Activated naive CD8-positive, alpha-beta T cell treated with anti-CD3 and anti-CD28 coated beads for 36 hours (primary cell): ENCODE measurements around the gene TNFRSF11A. TPM values are rescaled to one million over a fixed set of nuclear protein-coding genes. Genes with fewer than 3 reads are reported as not detected.

Experiments
- DNase-seq: peaks from one replicate; pipeline ENCODE4 v3.0.0; 2021
- H3K27ac Mint-ChIP-seq: one replicate; pipeline ENCODE4 v1.8.0; 2022; ENCODE audit warnings: mild to moderate bottlenecking, moderate library complexity, mixed read lengths
- H3K27me3 Mint-ChIP-seq: one replicate; pipeline ENCODE4 v1.8.0; 2022; ENCODE audit warnings: mild to moderate bottlenecking, mixed read lengths
- H3K36me3 Mint-ChIP-seq: one replicate; pipeline ENCODE4 v1.8.0; 2021; ENCODE audit warnings: mild to moderate bottlenecking, mixed read lengths
- H3K4me1 Mint-ChIP-seq: one replicate; pipeline ENCODE4 v1.8.0; 2021; ENCODE audit warnings: mixed read lengths
- H3K4me3 Mint-ChIP-seq: one replicate; pipeline ENCODE4 v1.8.0; 2022; ENCODE audit warnings: mild to moderate bottlenecking, moderate library complexity, mixed read lengths
- H3K9me3 Mint-ChIP-seq: one replicate; pipeline ENCODE4 v1.8.0; 2022; ENCODE audit warnings: mixed read lengths
- total RNA-seq, 2 experiments: library from RNA; stranded (reverse); gene quantifications; one replicate each; pipeline ENCODE4 v1.2.3, GENCODE V29; 2021

Gene TNFRSF11A
- total RNA-seq, 2 experiments from 2014 or later = 2.4 to 2.7 TPM

DNA sequence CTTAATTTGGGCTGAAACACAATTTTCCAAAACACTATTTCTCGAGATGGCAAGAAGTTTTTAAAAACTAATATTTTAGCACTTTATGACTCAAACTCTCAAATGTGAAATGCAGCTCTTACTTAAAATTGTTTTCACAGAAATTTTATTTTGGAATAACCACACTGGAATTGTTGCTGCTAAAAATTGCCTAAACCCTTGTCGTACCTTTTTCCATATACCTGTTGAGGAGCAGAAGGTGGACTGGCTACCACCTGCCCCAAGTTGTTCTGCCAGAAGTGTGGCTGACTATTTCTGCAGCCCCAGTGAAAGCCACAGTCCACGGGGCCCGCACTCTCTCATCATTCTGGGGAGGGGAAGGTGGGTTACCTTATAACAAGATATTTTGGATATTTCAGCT is 23.4 kb downstream of the TNFRSF11A start:
- peaks cover 4% of the 10 kb centered on the region for H3K27me3 Mint-ChIP-seq
- DNase-seq = no peak
- no peak overlapping the region for H3K27ac Mint-ChIP-seq
- H3K4me1 Mint-ChIP-seq = no peaks in the 10 kb centered on the region
- no peaks in the 10 kb centered on the region for H3K36me3 Mint-ChIP-seq
- no peak overlapping the region for H3K4me3 Mint-ChIP-seq
- no peaks in the 10 kb centered on the region for H3K9me3 Mint-ChIP-seq

DNA sequence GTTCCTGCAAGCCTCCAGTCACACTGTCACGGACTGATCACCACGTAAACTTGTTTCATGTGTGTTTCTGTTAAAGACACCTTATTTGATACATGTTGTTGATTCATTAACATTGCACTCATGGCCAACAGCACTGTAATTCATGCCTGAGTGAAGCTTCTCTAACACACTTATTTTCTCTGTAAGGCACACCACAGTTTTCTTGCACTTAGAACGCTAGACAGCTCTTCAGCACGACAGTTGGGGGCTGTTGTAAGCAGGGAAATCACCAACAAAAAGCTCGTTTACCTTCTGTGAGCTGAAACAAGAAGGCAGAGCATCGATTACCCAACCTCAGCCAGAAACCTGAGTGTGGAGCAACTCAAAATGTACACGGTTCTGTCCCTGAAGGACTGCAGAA is 28.1 kb downstream of the TNFRSF11A start:
- no peak for DNase-seq
- H3K27ac Mint-ChIP-seq = no peak overlapping the region
- H3K36me3 Mint-ChIP-seq = no peaks in the 10 kb centered on the region
- no peak overlapping the region for H3K4me3 Mint-ChIP-seq
- no peaks in the 10 kb centered on the region for H3K9me3 Mint-ChIP-seq
- no peaks in the 10 kb centered on the region for H3K27me3 Mint-ChIP-seq
- H3K4me1 Mint-ChIP-seq = peaks cover 4% of the 10 kb centered on the region

GRCh38 chr18:62354151-62354550 is 29.0 kb downstream of the TNFRSF11A start:
- no peak for DNase-seq
- Mint-ChIP-seq H3K9me3 (no peaks in the 10 kb centered on the region), H3K27me3 (no peaks in the 10 kb centered on the region), H3K36me3 (no peaks in the 10 kb centered on the region), H3K4me3 (no peak overlapping the region), H3K27ac (no peak overlapping the region), H3K4me1 (peaks cover 4% of the 10 kb centered on the region)

DNA sequence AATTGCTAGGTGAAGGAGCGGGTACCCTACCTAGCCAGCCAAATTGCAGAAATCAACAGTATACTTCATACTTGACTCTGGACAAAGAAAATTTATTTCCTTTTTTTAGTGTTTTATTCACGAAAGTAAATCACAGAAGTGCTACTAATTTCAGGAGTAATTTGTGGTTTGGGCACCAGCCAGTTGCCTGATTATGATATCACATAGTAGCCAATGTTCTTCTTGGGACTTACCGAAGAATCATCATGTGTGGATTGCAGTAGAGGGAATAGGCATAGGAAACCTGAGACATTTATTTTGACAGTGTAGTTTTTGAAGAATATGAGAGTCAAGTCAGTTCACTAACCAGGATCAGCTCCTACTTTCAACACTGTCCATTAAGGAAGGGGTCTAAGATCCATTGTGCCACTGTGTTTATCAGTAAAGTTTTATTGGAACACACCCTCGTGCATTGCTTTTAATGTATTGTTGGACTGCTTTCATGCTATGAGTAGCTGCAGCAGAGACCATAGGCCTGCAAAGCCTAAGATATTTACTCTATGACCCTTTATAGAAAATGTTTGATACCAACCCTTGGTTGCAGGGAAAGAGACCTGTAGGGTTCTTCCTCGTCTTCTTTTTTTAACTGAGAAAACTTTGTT is 32.1 kb downstream of the TNFRSF11A start:
- H3K4me1 Mint-ChIP-seq = peaks cover 4% of the 10 kb centered on the region
- H3K27ac Mint-ChIP-seq = no peak overlapping the region
- H3K27me3 Mint-ChIP-seq = no peaks in the 10 kb centered on the region
- H3K9me3 Mint-ChIP-seq = no peaks in the 10 kb centered on the region
- no peak for DNase-seq
- no peaks in the 10 kb centered on the region for H3K36me3 Mint-ChIP-seq
- no peak overlapping the region for H3K4me3 Mint-ChIP-seq

DNA sequence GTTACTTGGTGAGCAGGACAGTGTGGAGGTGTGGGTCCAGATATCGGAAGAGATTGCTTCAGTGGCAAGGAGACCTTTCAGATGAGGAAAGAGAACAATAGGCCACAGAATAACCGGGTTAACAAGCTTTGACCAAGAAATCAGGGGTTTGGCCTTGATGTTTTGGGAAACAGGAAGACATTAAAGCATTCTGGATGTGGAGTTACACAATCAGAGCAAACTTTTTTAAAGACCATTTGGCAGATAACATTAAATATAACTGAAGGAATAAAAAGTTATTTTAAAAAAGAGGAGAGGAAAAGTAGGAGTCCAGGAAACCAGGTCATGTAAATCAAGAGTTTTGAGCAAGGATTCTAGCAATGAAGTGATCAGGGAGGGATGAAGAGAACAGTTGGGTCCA is 35.7 kb downstream of the TNFRSF11A start:
- peaks cover 7% of the 10 kb centered on the region for H3K4me1 Mint-ChIP-seq
- no peak for DNase-seq
- H3K27me3 Mint-ChIP-seq = no peaks in the 10 kb centered on the region
- no peak overlapping the region for H3K4me3 Mint-ChIP-seq
- H3K27ac Mint-ChIP-seq = no peak overlapping the region
- H3K36me3 Mint-ChIP-seq = no peaks in the 10 kb centered on the region
- no peaks in the 10 kb centered on the region for H3K9me3 Mint-ChIP-seq

- H3K4me3 Mint-ChIP-seq = no peak overlapping the region
- H3K27me3 Mint-ChIP-seq = no peaks in the 10 kb centered on the region
- H3K9me3 Mint-ChIP-seq = no peaks in the 10 kb centered on the region
- DNase-seq = no peak
- H3K36me3 Mint-ChIP-seq = peaks cover 2% of the 10 kb centered on the region
- H3K4me1 Mint-ChIP-seq = peaks cover 10% of the 10 kb centered on the region
- no peak overlapping the region for H3K27ac Mint-ChIP-seq
These were observed 36.2 kb downstream of the TNFRSF11A start for GRCh38 chr18:62361288-62361687.

- H3K27ac Mint-ChIP-seq = peak overlapping the region; percentile 19
- H3K9me3 Mint-ChIP-seq = no peaks in the 10 kb centered on the region
- no peaks in the 10 kb centered on the region for H3K27me3 Mint-ChIP-seq
- peaks cover 16% of the 10 kb centered on the region for H3K4me1 Mint-ChIP-seq
- peaks cover 5% of the 10 kb centered on the region for H3K36me3 Mint-ChIP-seq
- H3K4me3 Mint-ChIP-seq = no peak overlapping the region
- no peak for DNase-seq
These were observed 39.4 kb downstream of the TNFRSF11A start for GRCh38 chr18:62364558-62364957.

DNA sequence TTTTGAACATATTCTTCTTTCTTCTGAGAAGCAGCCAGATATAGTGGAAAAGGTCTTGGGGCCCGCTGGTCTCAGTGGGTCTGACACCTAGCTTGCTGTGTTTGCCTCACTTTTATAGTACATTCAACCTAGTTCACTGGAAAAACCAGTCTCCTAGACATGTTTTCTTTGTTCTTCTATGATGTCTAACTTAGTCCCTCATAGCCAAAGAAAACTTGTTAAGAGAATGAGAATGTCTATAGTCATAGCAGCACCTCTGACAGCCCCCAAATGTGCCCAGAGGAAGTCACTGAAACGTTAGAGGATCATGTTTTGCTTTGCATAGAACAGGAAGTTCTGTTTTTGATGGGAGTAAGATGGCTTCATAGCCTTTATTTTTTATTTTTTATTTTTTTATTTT is 40.3 kb downstream of the TNFRSF11A start:
- Mint-ChIP-seq H3K9me3 (no peaks in the 10 kb centered on the region), H3K36me3 (peaks cover 5% of the 10 kb centered on the region), H3K27ac (peak overlapping the region; percentile 76)

DNA sequence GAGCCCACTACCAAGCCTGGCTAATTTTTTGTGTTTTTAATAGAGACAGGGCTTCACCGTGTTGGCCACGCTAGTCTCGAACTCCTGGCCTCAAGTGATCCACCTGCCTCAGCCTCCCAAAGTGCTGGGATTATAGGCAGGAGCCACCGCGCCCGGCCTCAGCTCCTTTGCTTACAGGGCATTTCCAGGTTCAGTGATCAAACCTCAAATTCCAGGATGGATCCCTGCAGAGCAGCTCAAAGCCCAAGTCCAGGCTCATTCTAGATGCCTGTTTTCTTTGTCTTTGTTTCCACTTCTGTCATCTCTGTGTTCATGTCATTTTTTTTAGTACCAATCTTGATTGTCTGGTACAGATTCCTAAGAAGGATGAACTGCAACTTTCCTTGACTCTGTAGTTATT is 41.9 kb downstream of the TNFRSF11A start:
- peaks cover 18% of the 10 kb centered on the region for H3K4me1 Mint-ChIP-seq
- no peak overlapping the region for H3K27ac Mint-ChIP-seq
- H3K9me3 Mint-ChIP-seq = no peaks in the 10 kb centered on the region
- peaks cover 5% of the 10 kb centered on the region for H3K36me3 Mint-ChIP-seq
- no peak overlapping the region for H3K4me3 Mint-ChIP-seq
- H3K27me3 Mint-ChIP-seq = no peaks in the 10 kb centered on the region
- no peak for DNase-seq

More for the DNA sequence above, 40.3 kb downstream of the TNFRSF11A start:
- H3K4me1 Mint-ChIP-seq = peaks cover 16% of the 10 kb centered on the region
- no peaks in the 10 kb centered on the region for H3K27me3 Mint-ChIP-seq
- no peak for DNase-seq
- H3K4me3 Mint-ChIP-seq = no peak overlapping the region

- no peak for DNase-seq
- Mint-ChIP-seq H3K27me3 (no peaks in the 10 kb centered on the region), H3K9me3 (no peaks in the 10 kb centered on the region), H3K4me3 (no peak overlapping the region), H3K4me1 (peaks cover 18% of the 10 kb centered on the region), H3K27ac (no peak overlapping the region), H3K36me3 (peaks cover 5% of the 10 kb centered on the region)
These were observed 43.0 kb downstream of the TNFRSF11A start for GRCh38 chr18:62368100-62368499.

GRCh38 chr18:62369129-62369644 is 44.1 kb downstream of the TNFRSF11A start:
- Mint-ChIP-seq H3K4me3 (no peak overlapping the region), H3K9me3 (no peaks in the 10 kb centered on the region), H3K27ac (no peak overlapping the region), H3K36me3 (peaks cover 5% of the 10 kb centered on the region), H3K27me3 (no peaks in the 10 kb centered on the region), H3K4me1 (peaks cover 20% of the 10 kb centered on the region)
- DNase-seq = no peak

- Mint-ChIP-seq H3K27ac (no peak overlapping the region), H3K36me3 (peaks cover 5% of the 10 kb centered on the region), H3K27me3 (no peaks in the 10 kb centered on the region), H3K4me3 (no peak overlapping the region), H3K9me3 (no peaks in the 10 kb centered on the region), H3K4me1 (peaks cover 19% of the 10 kb centered on the region)
- no peak for DNase-seq
These were observed 45.3 kb downstream of the TNFRSF11A start for GRCh38 chr18:62370366-62370765.

GRCh38 chr18:62371436-62371835 is 46.3 kb downstream of the TNFRSF11A start:
- no peak for DNase-seq

GRCh38 chr18:62372156-62372555 is 47.0 kb downstream of the TNFRSF11A start:
- Mint-ChIP-seq H3K9me3 (no peaks in the 10 kb centered on the region), H3K27me3 (no peaks in the 10 kb centered on the region), H3K4me1 (peaks cover 24% of the 10 kb centered on the region), H3K4me3 (no peak overlapping the region), H3K27ac (no peak overlapping the region), H3K36me3 (peaks cover 2% of the 10 kb centered on the region)
- DNase-seq = no peak

More at GRCh38 chr18:62371436-62371835, 46.3 kb downstream of the TNFRSF11A start:
- Mint-ChIP-seq H3K36me3 (peaks cover 2% of the 10 kb centered on the region), H3K4me1 (peaks cover 22% of the 10 kb centered on the region), H3K4me3 (no peak overlapping the region), H3K27me3 (no peaks in the 10 kb centered on the region), H3K9me3 (no peaks in the 10 kb centered on the region), H3K27ac (no peak overlapping the region)

DNA sequence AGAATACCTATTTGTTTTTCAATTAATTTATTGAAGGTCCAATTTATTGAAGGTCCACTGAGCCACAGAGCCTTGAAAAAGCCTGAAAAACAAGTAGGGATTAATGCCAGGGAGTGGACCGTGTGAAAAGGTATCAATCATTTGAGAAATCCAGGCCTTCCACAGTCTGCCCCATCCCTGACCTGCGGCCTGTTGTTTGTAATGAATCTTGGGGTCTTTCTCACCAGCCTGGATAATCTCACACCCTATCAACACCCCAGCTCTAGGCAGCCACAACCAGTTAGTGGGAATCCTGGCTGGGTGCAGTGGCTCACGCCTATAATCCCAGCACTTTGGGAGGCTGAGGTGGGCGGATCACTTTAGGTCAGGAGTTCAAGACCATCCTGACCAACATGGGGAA is 47.8 kb downstream of the TNFRSF11A start:
- H3K9me3 Mint-ChIP-seq = no peaks in the 10 kb centered on the region
- peaks cover 23% of the 10 kb centered on the region for H3K4me1 Mint-ChIP-seq
- peaks cover 2% of the 10 kb centered on the region for H3K36me3 Mint-ChIP-seq
- no peaks in the 10 kb centered on the region for H3K27me3 Mint-ChIP-seq
- H3K4me3 Mint-ChIP-seq = no peak overlapping the region
- H3K27ac Mint-ChIP-seq = no peak overlapping the region
- no peak for DNase-seq

GRCh38 chr18:62374410-62374965 is 49.4 kb downstream of the TNFRSF11A start:
- no peak overlapping the region for H3K27ac Mint-ChIP-seq
- peaks cover 15% of the 10 kb centered on the region for H3K4me1 Mint-ChIP-seq
- H3K9me3 Mint-ChIP-seq = no peaks in the 10 kb centered on the region
- no peaks in the 10 kb centered on the region for H3K27me3 Mint-ChIP-seq
- no peak for DNase-seq
- H3K36me3 Mint-ChIP-seq = no peaks in the 10 kb centered on the region
- H3K4me3 Mint-ChIP-seq = no peak overlapping the region
